ENCODE data around the gene MPC2.
"Not testable (repeated sequence)": the region's sequence is repeated elsewhere in the genome, so short reads cannot be mapped to it uniquely, and the experiment has no call there.

Gene MPC2

GRCh38 chr1:167934426-167935215 lies 2.3 kb downstream of the MPC2 start:
- no peak for DNase-seq (ENCODE audit: low spot score)

DNA sequence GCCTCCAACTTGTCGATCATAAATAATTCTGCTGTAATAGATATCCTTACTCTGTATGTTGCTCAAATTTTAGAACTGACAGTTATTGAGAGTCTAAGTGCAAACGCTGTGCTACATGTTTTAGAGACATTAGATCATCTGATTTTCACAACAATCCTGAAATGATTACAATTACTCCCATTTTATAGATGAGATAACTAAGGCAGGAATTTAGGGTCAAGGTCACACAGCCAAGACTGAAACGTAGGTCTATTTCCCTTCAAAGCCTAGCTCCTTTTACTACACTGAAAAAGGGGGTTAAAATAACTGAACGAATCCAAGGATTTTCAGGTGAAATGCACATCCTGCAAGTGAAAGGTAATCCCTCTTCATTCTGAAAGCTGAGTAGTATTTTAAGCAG lies 3.1 kb downstream of the MPC2 start:
- no peak for DNase-seq (ENCODE audit: low spot score)

DNA sequence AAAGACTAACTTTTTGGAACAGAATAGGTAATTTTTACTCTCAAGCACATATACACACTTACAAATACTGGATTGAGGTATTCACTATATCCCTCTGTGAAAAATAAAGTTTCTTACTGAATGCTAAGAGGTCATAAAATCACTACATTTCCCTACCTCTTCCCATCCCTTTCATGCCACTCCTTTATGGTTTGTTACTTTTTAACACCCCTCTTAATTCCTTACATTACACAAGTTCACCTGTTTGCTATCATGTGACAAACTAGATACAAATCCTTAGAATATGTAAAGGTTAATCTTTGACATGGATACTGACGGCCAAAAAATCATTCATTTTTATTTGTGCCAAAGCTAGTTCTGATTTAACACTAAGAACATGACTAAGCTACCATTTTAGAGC lies 7.1 kb downstream of the MPC2 start:
- no peak for DNase-seq (ENCODE audit: low spot score)

DNA sequence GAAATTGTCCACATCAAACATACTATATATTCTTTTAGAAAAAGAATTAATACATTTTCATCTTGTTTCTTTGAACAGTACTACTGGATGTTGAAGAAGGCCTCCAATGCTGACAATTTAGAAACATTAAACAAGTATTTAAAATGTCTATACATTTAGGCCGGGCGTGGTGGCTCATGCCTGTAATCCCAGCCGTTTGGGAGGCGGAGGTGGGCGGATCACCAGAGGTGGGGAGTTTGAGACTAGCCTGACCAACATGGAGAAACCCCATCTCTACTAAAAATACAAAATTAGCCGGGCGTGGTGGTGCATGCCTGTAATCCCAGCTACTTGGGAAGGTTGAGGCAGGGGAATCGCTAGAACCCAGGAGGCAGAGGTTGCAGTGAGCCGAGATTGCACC lies 8.0 kb downstream of the MPC2 start:
- DNase-seq (ENCODE audit: low spot score), result not testable (repeated sequence)

DNA sequence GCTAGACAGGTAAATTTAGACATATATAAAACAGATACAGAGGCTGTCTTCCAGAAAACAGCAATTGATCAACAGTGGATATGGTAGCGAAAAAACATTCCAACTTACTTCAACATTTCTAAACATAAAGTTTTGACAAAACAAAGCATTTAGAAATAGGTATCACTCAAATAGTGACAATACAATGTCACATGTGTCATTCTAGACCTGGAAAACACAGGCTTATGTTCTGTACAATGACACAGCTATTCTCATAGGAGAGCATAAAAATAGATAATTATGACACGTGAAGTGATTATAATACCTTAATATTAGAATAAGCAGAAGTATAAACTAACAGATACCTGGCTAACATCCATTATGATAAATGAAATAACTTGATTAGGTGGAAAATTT lies 8.4 kb downstream of the MPC2 start:
- no peak for DNase-seq (ENCODE audit: low spot score)

DNA sequence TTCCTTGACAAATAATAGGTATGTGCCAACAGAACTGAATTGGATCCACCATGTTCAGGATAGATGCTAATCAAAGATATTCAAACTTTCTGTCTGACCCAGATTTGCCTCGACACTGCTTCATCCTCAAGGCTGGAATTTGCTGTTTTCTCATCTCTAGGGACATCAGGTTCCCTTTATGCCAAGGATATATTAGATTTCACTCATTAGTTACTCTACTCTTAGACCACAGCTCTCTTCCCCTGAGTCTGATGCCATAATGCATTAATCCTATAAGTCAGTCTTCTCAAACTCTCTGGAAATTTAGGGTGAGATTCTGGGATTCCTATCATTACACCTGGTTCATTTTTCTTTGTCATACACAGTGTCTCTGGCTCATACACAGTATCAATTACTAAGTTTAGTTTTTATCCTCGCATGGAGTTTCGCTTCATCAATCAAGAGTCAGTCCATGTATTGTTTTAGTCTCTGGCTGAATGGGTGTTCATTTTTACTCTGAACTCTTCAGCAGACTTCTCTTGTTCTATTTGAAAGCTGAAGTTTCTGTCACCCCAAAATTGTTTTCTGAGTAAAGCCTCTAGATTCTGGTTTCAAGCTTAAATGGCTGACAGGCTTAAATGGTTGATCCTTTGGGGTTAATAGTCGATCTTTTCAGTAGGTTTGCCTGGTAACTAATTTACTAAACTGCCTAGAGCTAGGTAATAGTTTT lies 9.7 kb downstream of the MPC2 start:
- DNase-seq (ENCODE audit: low spot score), result no peak

- DNase-seq (ENCODE audit: low spot score), result no peak
Observed at GRCh38 chr1:167926486-167926997, 10.3 kb downstream of the MPC2 start.

- DNase-seq (ENCODE audit: low spot score), result no peak
Observed at GRCh38 chr1:167924543-167925231, 12.2 kb downstream of the MPC2 start.

DNA sequence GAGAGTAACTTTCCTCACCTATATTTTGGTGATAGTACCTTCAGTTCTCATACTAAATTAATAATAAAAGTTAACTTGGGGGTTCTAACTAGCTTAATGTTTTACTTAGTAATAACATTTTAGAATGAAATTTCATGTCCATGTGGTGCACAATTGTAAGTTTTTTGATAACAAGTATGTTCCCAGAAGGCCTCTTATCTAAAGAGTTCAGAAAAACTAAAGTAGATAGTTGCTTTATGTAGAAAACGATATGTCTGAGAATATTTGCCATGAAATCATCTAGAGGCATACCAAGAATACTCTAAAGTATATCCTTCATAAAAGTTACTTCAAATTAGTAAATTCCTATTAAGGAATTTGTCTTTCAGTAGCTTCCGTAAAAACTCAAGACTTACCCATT lies 12.8 kb downstream of the MPC2 start:
- DNase-seq (ENCODE audit: low spot score), result no peak

- no peak for DNase-seq (ENCODE audit: low spot score)
Observed at GRCh38 chr1:167923324-167924056, 13.4 kb downstream of the MPC2 start.

- no peak for DNase-seq (ENCODE audit: low spot score)
Observed at GRCh38 chr1:167922611-167923074, 14.2 kb downstream of the MPC2 start.

DNA sequence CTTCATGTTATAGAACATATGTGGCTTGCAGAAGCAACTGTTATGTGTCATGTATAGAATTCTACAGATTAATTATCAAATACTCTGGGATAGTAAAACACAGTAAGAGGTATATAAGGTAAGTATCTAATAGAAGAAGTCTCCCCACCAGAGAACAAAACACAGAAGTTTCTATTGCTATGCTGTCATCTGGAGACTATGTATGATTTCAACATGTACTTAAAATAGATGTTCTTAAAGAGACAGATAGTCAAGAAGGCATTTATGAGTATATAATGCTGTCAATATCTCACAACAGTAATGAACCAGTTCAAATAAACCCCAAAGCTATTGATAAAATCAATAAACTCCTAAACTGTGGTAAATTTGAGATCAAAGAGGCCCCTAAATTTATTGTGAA lies 14.8 kb downstream of the MPC2 start:
- no peak for DNase-seq (ENCODE audit: low spot score)

- no peak for DNase-seq (ENCODE audit: low spot score)
Observed at GRCh38 chr1:167916766-167917511, 19.9 kb downstream of the MPC2 start.

DNA sequence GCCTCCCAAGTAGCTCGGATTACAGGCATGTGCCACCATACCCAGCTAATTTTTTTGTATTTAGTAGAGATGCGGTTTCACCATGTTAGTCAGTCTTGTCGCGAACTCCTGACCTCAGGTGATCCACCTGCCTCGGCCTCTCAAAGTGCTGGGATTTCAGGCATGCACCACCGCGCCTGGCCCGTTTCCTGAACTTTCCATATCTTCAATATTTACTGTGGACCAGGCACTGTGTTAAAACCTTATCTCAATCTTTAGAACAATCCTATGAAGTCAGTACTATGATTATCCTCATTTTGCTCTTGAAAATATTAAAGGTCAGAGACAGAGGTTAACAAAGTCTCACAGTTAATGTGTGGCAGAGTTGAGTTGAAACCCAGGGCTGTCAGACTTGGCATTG lies 21.3 kb downstream of the MPC2 start:
- DNase-seq (ENCODE audit: low spot score), result no peak

DNA sequence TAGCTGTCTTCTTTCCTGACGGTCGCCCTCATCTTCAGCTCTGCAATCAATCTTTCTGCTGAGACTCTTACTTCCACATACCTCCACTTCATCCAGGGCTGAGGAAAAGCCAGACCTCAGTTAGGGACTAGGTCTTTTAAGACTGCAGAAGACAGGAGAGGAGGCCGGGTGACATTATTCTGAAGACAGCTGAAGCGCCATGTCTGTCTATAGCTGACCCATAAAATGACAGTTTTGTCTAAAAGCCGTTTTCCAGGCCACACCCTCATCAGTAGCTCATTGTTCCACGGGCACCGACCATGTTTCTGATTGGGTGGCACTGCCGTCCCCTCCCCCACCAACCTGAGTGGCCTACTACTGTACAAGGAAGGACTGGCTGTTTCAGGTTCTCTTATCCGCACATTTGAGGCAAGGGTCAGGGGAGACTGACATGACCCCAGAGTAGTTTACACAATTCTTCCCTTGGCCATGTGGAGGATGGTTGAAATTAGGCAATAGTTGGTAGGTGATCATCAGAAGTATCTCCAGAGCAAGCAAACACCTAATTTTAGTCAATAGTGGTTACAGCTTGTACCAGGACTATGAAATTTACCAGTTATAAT lies 22.9 kb downstream of the MPC2 start, which contains the start of gene ADCY10:
TSS of gene ADCY10 (minus strand) at position 240 of the 602 bp plus-strand sequence. CDS start 8,994 bp downstream, outside the sequence.
- no peak for DNase-seq (ENCODE audit: low spot score)

GRCh38 chr1:167912294-167912693 lies 24.6 kb downstream of the MPC2 start:
- DNase-seq (ENCODE audit: low spot score), result no peak

- DNase-seq (ENCODE audit: low spot score), result no peak
Observed at GRCh38 chr1:167911413-167911812, 25.5 kb downstream of the MPC2 start.

GRCh38 chr1:167910530-167910929 lies 26.3 kb downstream of the MPC2 start:
- no peak for DNase-seq (ENCODE audit: low spot score)

DNA sequence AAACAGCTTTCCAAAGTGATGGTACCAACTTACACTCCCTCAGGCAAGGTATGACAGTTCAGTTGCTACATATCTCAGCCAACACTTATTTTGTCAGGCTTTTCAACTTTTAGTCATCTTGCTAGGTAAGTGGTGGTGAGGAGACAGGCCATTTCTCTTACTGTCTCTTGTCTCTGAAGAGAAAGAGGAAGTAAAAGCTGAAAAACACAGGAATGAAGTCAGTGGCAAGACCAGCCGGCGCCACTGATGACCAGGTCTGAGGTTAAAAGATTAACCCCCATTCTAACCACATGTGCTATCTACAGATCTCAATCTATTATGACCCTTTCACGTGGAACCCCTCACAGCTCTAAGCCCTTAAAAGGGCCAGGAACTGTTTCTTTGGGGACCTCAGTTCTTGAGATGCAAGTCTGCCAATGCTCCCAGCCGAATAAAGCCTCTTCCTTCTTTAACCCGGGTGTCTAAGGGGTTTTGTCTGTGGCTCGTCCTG lies 27.1 kb downstream of the MPC2 start:
- no peak for DNase-seq (ENCODE audit: low spot score)

- DNase-seq (ENCODE audit: low spot score), result no peak
Observed at GRCh38 chr1:167905671-167906070, 31.2 kb downstream of the MPC2 start.

- DNase-seq (ENCODE audit: low spot score), result no peak
Observed at GRCh38 chr1:167905182-167905581, 31.7 kb downstream of the MPC2 start.

All from germinal center (tissue), 1 donor.